MM.1S (cell line): ENCODE data around the gene FLT1.

Experiments used
- CTCF ChIP-seq: fragments of 300-600 bp; sonication (generic); IDR thresholded peaks from 2 replicates; pipeline ENCODE4 v1.5.1; 2016; ENCODE audit warnings: antibody characterized with exemption, low read length, mixed read lengths
- EZH2 ChIP-seq: fragments of 300-600 bp; sonication (generic); optimal IDR thresholded peaks from 2 replicates; pipeline ENCODE3; 2017; ENCODE audit warnings: low read depth, mild to moderate bottlenecking, antibody characterized with exemption, low read length, mixed read lengths
- EZH2phosphoT487 ChIP-seq: fragments of 300-600 bp; sonication (generic); IDR thresholded peaks from 2 replicates; pipeline ENCODE4 v1.6.1; 2018; ENCODE audit warnings: antibody characterized with exemption, low read length

DNA sequence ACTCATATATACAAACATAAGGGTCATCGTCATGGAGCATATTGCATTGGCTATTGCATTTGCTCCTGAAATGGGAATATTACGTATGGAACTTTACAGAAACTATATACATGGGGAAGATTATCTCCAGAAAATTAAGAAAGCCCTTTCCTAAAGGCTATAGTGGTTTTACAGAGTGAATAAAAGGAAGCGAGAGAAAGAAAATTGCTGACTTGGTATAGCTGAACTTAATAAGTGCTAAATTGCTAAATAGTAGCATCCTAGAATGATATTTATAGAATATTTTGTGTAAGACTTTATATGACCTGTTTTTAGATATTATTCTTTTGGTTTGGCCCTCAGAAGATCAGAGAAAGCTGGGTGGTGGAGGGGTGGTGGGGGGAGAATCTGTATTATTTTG is 114.6 kb downstream of the FLT1 start:
- TF ChIP-seq CTCF = no peak
- no peak for TF ChIP-seq EZH2phosphoT487
- no peak for TF ChIP-seq EZH2
